AG20443 (cell line): Measurements from ENCODE around the gene TMEM120B.

Source experiments
- DNase-seq: peaks from one replicate; pipeline ENCODE4 v3.0.0; 2012; ENCODE audit warnings: low spot score, mixed read lengths

Gene TMEM120B

DNA sequence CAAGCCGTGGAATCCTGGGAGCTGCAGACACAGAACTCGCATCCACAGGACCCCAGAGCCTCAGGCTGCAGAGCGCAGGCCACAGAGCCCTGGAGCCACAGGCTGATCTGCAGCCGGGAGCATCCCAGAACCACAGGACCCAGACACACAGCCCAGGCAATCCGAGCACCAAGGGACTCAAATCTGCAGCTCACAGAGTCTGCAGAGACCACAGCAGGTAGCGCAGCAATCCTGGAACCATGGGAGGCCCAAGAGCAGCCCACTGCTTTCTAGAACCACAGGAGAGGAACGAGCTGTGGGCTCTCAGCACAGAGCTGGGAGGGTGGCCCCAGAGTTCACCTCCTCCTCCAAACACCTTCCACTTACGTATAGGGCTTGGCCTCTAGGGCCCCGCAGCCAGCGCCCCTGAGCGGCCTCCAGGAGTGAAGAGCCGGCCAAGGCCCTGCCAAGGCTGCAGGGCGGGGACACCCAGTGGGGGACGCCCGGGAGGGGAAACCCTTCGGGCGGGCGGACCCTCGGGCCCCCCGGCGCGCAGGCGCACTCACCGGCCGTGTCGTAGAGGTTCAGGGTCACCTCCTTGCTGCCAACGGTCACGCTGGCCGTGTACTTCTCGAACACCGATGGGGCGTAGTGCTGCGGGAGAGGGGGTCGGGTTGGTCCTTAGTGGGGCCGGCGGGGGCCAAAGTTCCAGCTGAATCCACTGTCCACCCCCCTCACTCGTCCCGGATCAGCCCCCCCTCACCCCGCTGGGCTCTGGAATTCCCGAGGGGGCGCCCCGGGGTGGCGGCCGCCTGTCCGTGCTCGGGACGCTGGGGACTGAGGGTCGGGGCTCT, 80.3 kb downstream of the TMEM120B start:
- DNase-seq: no peak

DNA sequence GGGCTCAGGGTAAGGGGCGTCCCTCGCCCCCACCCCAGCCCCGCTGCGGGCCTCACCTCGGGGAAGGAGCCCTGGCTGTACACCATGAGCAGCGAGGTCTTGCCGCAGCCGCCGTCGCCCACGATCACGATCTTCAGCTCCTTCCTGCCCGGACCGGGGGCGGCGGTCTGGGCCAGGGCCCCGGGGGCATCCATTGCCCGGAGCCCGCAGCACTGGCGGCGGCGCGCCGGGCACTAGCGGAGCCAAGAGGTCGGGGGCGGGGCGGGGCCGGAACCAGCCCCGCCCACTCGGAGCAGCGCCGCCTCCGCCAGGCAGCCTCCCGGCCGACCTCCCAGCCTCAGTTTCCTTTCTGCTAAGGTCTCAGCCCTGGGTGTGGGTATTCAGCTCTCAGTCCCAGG, 80.9 kb downstream of the TMEM120B start, which contains the start of gene RHOF:
TSS of gene RHOF (minus strand) at position 249 of the 398 bp plus-strand sequence. CDS start at position 194, 55 bp downstream.
- DNase-seq: peak; percentile 48

DNA sequence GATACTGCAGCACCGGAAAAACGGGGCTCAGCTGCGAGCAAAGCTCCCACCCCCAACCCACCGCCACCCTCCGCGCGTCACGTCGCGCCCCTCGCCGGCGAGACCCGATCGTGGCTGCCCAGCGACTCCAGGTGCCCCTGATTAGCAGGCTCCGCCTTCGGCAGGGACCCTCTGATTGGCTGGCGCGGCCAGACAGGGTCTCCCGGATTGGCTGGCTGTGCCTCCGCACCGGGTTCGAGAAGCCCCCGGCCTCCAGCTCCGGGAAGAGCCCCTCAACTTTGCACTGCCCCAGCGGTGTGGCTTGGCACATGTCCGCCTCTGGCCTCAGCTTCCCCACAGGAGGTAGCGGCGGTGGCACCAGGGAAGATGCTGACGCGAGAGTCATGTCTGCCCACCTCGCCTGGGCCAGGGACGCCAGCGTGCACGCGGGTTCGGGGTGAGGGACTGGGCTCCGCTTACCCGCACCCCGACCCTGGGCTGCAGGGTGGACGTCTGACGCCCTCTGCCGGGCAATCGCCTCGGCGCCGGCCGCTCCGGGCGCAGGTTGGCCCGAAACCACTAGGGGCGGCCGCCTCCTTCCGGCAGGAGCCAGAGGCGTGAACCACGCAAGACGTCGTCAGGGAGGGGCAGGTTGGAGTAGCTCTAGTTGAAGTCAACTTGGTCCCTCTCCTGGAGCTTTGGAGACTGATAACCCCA, 81.4 kb downstream of the TMEM120B start:
- DNase-seq: peak; percentile 90

DNA sequence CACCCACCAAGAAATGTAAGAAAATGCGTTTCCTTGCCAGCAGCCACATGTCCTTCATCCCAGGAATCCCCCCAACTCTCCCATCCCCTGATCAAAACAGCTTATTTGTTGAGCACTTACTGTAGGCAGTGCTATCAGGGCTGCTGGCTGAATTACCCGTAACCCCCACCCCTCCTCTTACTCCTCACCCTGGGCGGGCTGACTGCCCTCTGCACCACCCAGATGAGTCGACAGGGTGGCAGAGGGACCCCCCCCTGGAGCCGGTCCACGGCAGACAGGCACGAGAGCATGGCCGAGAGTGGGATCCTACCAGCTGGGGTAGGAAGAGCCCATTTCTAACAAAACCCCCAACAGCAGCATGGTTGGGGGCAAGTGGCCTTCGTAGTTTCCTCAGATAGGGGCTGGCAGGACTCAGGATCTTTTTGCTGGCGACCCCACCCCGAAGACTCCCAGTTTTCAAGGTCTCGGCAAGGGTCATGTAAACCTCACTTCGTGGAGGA, 82.0 kb downstream of the TMEM120B start:
- peak; percentile 22 for DNase-seq

DNA sequence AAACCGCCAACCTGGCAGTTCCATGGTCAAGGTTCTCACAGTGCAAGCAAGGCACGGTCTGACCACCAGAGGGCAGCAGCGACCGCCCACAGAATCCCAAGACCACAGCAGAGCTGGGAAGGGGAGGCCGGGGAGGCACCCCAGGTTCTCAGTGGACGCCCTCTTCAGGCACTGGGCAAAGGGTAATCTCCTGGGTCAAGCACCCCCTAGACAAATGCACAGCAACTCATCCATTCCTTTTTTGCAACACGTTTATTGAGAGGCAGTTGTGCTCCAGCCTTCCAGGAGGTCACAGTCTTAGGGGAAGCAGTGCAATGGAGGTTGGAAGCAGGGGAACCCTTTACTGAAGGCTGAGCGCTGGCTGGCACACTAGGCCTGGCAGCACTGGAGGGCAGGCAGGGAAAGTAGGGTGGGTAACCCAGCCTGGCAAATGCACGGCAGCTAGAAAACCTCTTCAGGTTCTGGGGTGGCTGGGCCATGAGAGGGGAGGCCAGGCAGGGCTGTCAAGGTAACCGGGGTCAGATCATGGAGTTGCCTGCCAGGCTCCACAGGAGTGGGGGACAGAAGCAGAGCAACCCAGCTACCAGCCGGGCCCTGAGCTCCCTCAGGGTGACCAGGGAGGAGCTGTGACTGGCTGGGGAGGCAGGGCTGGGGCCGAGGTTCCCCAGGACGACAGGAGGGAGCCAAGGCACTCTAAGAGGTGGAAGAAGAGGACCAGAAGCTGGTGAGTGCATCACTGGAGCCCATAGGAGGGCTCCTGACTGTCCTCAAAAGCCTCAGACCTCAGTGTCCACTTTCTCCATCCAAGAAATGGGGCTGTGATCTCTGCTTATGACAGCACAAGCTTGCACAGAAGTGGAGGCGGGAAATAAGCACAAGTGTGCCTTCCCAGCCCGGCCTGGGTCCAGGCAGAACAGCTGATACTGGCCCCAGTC, 82.7 kb downstream of the TMEM120B start:
- peak; percentile 80 for DNase-seq

DNA sequence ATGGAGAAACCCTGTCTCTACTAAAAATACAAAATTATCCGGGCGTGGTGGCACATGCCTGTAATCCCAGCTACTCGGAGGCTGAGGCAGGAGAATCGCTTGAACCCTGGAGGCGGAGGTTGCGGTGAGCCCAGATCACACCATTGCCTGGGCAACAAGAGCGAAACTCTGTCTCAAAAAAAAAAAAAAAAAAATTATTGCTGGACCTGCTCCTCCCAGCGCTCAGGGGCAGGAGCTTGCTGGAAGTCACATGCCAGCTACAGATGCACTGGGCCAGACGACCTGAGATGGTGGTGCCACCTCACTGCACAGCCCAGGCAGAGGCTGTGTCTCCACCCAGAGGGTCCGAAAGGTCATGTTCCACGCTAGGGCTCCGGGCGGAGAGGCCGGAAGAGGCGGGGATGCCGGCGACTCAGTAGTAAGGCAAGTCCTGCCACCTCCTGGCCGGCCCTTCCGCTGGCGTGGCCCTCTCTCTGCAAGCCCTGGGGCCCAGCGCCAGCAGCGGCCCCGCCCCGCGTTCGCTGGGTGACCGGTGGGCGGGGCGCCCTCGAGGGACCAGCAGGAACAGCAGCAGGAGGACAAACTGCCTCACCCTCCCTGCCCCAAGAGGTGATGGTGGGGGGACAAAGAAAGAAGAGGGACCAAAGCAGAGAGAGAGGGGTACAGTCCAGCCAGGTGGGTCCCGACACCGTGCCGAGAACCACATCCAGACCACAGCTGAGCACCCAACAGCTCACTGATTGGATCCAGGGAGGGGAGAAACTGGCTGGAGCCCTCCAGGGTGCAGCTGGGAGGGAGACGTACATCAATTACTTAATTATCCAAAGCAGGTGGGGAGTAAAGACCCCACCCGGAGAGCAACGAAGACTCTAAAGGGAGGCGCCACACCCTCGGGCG, 84.6 kb downstream of the TMEM120B start:
- DNase-seq: peak; percentile 91

GRCh38 chr12:121797937-121798786, 85.6 kb downstream of the TMEM120B start:
- no peak for DNase-seq

DNA sequence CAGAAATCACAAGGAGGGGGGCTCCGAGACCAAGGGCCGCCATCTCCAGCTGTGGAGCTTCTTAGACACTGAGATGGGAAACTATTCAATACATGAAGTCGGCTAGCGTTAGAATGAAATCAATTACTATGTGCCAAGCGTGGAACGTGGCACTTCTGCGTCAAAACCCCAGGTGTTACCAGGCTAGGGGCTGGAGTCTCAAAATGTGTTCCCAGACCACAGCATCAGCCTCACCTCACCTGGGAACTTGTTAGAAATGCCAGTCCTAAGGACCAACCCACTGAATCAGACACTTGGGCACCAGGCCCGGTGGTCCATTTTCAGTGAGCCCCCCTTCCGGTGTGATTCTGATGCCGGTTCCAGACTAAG, 86.2 kb downstream of the TMEM120B start:
- DNase-seq: no peak

DNA sequence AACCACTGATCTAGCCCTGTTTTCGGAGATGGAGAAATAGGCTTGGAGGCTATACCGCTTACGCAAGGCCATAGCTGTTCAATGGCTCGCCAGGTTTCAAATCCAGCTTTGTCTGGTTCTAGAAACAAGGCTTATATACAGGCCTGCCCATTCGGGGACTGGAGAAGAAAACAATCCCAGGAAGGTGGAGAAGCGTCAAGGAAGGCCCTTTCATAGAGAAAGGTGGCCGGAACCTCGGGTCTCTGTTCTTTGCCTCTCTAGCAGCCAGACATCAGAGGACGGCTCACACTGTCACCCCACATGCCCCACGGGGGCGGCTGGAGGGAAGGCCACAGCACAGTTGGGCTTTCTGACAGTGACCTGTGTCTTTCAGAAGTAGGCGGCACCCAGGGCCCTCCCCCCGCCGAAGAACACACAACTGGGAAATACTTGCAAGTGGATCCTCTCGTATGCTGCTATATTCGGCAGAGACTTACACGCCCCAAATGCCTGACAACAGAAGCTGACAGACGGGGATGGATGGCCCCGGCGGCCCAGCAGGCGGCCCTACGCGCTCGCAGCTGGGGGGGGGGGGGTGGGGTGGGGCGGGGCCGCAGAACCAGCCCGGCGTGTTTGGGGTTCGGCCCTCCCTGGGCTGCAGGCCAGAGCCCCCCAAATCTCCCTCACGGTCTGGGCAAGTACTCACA, 86.7 kb downstream of the TMEM120B start:
- peak; percentile 77 for DNase-seq

DNA sequence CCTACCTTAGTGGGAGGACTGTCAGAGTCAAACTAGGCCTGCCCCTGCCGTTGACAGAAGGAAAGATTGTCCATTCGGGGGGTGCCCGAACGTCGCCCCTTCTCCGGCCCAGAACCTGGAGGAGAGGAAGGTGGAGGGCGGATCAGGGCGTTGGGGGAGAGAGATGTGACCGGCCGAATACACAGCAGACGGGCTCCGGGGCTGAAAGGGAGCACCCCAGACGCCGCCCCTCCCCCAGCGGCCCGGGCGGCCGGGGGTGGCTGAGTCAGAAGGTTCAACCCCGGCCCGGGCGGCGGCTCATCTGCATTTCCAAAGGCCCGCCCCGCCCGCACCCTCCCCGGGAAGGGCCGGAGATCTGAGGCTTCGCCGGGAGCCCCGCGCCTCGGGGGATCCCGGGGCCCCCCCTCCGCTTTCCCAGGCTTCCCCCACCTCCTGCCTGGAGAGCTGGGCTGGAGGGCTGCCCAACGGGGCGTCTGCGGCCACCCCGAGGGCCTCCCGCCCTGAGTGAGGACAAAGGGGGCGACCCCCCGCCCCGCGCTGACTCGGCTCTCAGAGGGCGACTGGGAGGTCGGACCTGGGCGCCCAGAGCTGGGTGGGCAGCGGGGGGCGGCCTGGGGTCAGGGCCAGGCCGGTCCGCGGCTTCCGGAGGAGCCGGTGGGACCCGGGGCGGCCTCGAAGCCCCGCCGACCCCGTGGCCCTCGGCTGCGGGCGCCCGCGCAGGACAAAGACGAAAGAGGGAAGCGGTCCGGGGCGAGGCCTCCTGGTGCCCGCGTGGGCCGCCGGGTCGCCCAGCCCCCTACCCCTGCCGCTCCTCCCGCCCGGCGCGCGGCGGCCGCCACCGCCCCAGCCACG, 87.5 kb downstream of the TMEM120B start:
- peak; percentile 91 for DNase-seq

DNA sequence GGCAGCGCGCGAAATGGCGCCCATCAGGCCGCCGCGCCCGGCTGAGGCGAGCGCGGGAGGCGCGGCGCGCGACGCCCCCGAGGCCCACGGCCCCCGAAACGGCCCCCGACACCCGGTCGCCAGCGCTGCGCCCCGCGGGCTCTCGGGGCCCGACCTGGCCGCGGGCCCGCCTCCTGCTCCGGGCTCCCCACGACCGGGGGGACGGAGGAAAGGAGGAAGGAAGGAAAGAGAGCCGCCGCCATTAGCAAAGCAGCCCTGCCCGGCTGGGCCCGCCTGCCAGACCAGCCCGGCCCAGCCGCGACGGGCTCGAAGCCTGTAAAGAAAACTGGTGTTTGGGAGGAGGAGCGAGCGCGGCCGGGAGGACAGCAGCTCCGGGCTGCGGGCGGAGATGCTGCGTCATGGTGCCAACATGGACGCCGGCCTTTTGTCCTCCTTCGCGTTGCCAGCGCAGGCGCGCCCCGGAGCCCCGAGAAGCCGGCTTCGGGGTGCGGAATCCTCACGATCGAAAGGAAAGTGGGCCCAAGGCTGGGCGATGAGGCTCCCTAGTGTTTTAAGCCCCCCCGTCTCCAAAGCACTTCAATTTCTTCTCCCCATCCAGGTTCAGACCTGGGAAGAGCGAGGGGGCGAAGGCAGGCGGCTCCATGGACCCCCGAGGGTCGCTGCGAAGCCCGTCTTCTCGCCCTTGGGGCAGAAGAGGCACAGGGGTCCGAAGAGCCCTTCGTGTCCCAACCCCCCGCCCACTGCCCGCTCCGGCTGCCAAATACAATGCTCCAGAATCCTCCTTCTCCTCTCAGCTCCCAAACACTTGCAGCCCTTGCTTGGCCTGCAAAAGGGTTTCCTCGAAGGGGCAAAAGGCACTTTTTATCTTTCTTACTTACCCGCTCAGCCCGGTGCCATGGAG, 88.4 kb downstream of the TMEM120B start:
- peak; percentile 74 for DNase-seq

GRCh38 chr12:121801595-121802484, 89.3 kb downstream of the TMEM120B start:
- DNase-seq: no peak

- no peak for DNase-seq
Observed at GRCh38 chr12:121802485-121802842, 89.9 kb downstream of the TMEM120B start.

DNA sequence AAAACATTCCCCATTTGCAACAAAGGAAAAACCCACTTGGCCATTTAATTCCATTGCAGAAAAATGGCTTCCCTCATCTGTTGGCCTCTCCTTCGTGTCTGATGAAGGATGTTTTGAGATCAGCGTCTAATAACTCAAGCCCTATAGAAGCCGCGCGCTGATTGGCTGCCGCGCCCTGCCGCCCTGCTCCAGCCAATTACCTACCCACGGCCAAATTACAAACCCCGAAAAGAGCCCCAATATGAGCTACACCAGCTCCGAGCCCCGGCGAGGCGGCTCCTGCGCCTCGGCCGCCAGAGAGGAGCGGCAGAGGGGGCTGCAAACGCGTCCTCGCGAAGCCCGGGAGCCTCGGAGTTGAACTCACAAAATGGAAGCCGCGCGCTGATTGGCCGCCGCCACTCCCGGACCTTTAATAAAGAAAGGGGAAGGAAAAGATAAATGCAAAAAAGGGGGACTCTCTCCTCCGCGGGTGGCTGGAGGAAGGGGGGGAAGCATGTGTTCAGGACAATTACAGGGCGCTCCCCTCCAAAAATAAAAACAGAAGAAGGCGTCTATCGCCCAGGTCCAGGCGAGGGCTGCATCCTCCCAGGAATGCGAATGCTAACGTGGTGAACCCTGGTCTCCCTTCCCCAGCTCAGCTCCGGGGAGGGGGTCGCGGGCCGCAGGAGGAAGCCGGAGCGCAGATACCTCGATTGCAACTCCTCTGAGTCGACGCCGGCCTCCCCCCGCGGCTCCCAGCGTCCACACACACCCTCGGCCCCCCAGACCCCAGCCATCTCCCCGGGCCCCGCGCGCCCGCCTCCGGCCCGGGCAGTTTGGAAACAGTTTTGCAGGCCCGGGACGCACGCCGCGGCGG, 90.5 kb downstream of the TMEM120B start:
- DNase-seq: peak; percentile 91

GRCh38 chr12:121803861-121804416, 91.4 kb downstream of the TMEM120B start, which contains the start of gene SETD1B:
SETD1B (plus strand) TSS chr12:121804009; CDS start chr12:121804738, 729 bp downstream.
- peak; percentile 44 for DNase-seq
